Measurements from ENCODE around the gene PRR22. TPM values are rescaled to one million over a fixed set of nuclear protein-coding genes. Genes with fewer than 3 reads are reported as not detected.

Gene PRR22
- total RNA-seq, 1 experiment from 2014 or later, result 5.6 TPM

- ATAC-seq, result peak; percentile 95
- peak; percentile 99 for DNase-seq
- H3K9me3 ChIP-seq (ENCODE audit: low read length), result no peaks in the 10 kb centered on the region
- ChIA-PET CTCF (no interaction called here), POLR2A (ENCODE audit: unreplicated experiment) (no interaction called here)
- TF ChIP-seq EZH2phosphoT487 (IDR thresholded peaks at IDR 0.05; ENCODE audit: borderline replicate concordance, low read length) (no peak), EZH2 (IDR thresholded peaks at IDR 0.05; ENCODE audit: low read length, unreplicated experiment) (no peak)
- TF ChIP-seq, protein P1, sequence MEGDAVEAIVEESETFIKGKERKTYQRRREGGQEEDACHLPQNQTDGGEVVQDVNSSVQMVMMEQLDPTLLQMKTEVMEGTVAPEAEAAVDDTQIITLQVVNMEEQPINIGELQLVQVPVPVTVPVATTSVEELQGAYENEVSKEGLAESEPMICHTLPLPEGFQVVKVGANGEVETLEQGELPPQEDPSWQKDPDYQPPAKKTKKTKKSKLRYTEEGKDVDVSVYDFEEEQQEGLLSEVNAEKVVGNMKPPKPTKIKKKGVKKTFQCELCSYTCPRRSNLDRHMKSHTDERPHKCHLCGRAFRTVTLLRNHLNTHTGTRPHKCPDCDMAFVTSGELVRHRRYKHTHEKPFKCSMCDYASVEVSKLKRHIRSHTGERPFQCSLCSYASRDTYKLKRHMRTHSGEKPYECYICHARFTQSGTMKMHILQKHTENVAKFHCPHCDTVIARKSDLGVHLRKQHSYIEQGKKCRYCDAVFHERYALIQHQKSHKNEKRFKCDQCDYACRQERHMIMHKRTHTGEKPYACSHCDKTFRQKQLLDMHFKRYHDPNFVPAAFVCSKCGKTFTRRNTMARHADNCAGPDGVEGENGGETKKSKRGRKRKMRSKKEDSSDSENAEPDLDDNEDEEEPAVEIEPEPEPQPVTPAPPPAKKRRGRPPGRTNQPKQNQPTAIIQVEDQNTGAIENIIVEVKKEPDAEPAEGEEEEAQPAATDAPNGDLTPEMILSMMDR (conservative IDR thresholded peaks at IDR 0.05; ENCODE audit: low read depth, low read length), result no peak
- no peaks in the 10 kb centered on the region for H3K27me3 ChIP-seq (ENCODE audit: low read length)
- H3K27ac ChIP-seq (ENCODE audit: low read length), result peak within 1 kb of the TSS; percentile 91
- peak within 1 kb of the TSS; percentile 86 for H3K4me2 ChIP-seq (ENCODE audit: low read length)
- H3K9ac ChIP-seq (ENCODE audit: low read length), result peak within 1 kb of the TSS; percentile 96
- peaks cover 8% of the 10 kb centered on the region for H3K4me1 ChIP-seq (ENCODE audit: insufficient read depth, low read length)
- H3K4me3 ChIP-seq (ENCODE audit: low read length), result peak within 1 kb of the TSS; percentile 78
- TSS peak; percentile 89 for BruUV-seq (replicated peaks)
- H2AFZ ChIP-seq (ENCODE audit: low read length), result peak within 1 kb of the TSS; percentile 82
- peaks cover 15% of the 10 kb centered on the region for H3K79me2 ChIP-seq (ENCODE audit: low read length)
- H3K36me3 ChIP-seq (ENCODE audit: low read depth, low read length), result peaks cover 37% of the 10 kb centered on the region
- H4K20me1 ChIP-seq (ENCODE audit: low read length), result 0 out of 2 replicates have a peak, but pooled peaks cover 4% of the 10 kb centered on the region
- intact Hi-C loops (cut with micrococcal nuclease), result loop anchor here (1.0 to 10.0 kb wide), 2 partner anchors 71 to 106 kb away; partner anchors contain the start of genes CATSPERD, HSD11B1L, LONP1 and MICOS13
- H3K9me2 ChIP-seq (replicated peaks; ENCODE audit: low read length), result no peaks in the 10 kb centered on the region
- no peaks in the 10 kb centered on the region for H3F3A ChIP-seq (ENCODE audit: low read length, unreplicated experiment)
These were observed 6.3 kb upstream of the PRR22 start, which contains the start of gene DUS3L for GRCh38 chr19:5790559-5791520. Gene DUS3L (minus strand): TSS chr19:5791163. CDS start chr19:5791141, 22 bp downstream.

DNA sequence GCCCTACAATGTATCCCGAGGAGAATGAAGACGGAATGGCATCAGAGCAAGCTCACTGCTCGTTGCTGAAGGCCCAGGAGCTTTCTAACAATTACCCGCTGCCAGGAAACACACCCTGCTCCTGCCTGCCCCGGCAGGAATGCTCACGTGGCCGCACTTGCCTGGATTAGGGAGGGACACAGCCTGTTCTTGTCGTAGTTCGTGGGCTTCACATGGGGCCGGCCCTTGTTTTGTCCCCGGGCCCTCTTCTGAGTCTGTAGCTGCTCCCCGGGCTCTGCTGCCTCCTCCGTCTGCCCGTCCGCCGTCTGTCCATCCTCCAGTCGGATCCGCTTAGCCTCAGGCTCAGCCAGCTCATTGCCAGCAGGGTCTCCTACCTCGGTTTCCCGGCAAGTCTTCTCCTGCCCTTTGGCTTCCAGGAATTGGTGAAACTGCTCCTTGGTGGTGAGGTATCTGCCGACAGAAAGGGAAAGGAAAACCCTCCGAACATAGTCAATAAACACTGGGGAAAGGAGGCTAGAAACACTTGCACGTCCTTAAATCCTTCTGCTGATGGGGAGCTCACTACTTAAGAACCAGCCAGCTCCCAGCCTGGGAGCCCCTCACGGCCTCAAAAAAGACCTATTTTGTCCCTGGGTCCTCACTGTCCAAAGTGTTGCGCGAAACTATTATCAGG, 5.5 kb upstream of the PRR22 start:
- ChIA-PET POLR2A (ENCODE audit: unreplicated experiment) (interaction anchor here (0.6 kb wide), 2 partner anchors 114 to 165 kb away, joined by 5 to 14 read pairs; partner anchors contain the start of gene NDUFA11), CTCF (no interaction called here)
- ATAC-seq, result no peak
- H4K20me1 ChIP-seq (ENCODE audit: low read length), result 0 out of 2 replicates have a peak, but pooled peaks cover 4% of the 10 kb centered on the region
- no peak for TF ChIP-seq EZH2 (IDR thresholded peaks at IDR 0.05; ENCODE audit: low read length, unreplicated experiment)
- TF ChIP-seq, protein P1 (conservative IDR thresholded peaks at IDR 0.05; ENCODE audit: low read depth, low read length), result no peak
- TF ChIP-seq EZH2phosphoT487 (IDR thresholded peaks at IDR 0.05; ENCODE audit: borderline replicate concordance, low read length), result no peak
- peak overlapping the region; percentile 96 for H3K9ac ChIP-seq (ENCODE audit: low read length)
- intact Hi-C loops (cut with micrococcal nuclease), result loop anchor here (10.0 kb wide), 1 partner anchor 105 kb away; the partner anchor contains the start of genes HSD11B1L and MICOS13
- H3K4me3 ChIP-seq (ENCODE audit: low read length), result peak overlapping the region; percentile 78
- H3K79me2 ChIP-seq (ENCODE audit: low read length), result peaks cover 15% of the 10 kb centered on the region
- H3K9me2 ChIP-seq (replicated peaks; ENCODE audit: low read length), result no peaks in the 10 kb centered on the region
- no peak overlapping the region for H3K27ac ChIP-seq (ENCODE audit: low read length)
- no peak for DNase-seq
- peak overlapping the region; percentile 86 for H3K4me2 ChIP-seq (ENCODE audit: low read length)
- no peak overlapping the region for H2AFZ ChIP-seq (ENCODE audit: low read length)
- peaks cover 8% of the 10 kb centered on the region for H3K4me1 ChIP-seq (ENCODE audit: insufficient read depth, low read length)
- H3F3A ChIP-seq (ENCODE audit: low read length, unreplicated experiment), result no peaks in the 10 kb centered on the region
- BruUV-seq (replicated peaks), result no TSS peak
- no peaks in the 10 kb centered on the region for H3K27me3 ChIP-seq (ENCODE audit: low read length)
- peaks cover 42% of the 10 kb centered on the region for H3K36me3 ChIP-seq (ENCODE audit: low read depth, low read length)
- H3K9me3 ChIP-seq (ENCODE audit: low read length), result no peaks in the 10 kb centered on the region
